HepG2 (cell line): ENCODE measurements around the gene PACS2. TPM values are rescaled to one million over a fixed set of nuclear protein-coding genes. Genes with fewer than 3 reads are reported as not detected.

Source experiments
- ARID4A ChIP-seq: sonication (generic); formaldehyde crosslinking; IDR thresholded peaks from 2 replicates; pipeline ENCODE4 v1.5.0; 2020; ENCODE audit warnings: mild to moderate bottlenecking, missing genetic modification reagents, borderline replicate concordance
- ATAD3A ChIP-seq: sonication (generic); formaldehyde crosslinking; IDR thresholded peaks from 2 replicates; pipeline ENCODE4 v1.4.0; 2020; ENCODE audit warnings: missing genetic modification reagents
- ATF2 ChIP-seq: sonication (generic); formaldehyde crosslinking; IDR thresholded peaks from 2 replicates; pipeline ENCODE4 v1.4.0; 2020; ENCODE audit warnings: missing genetic modification reagents
- CHCHD3 ChIP-seq: sonication (generic); formaldehyde crosslinking; IDR thresholded peaks from 2 replicates; pipeline ENCODE4 v1.8.0; 2022; ENCODE audit warnings: mild to moderate bottlenecking, missing genetic modification reagents, moderate library complexity
- FIP1L1 ChIP-seq: fragments of 200-400 bp; formaldehyde crosslinking; IDR thresholded peaks from 2 replicates; pipeline ENCODE4 v1.6.1; 2018; ENCODE audit warnings: low read depth, mild to moderate bottlenecking, low read length, moderate library complexity, borderline replicate concordance; ENCODE audit not compliant: insufficient read depth
- HMGA1 ChIP-seq: sonication (generic); formaldehyde crosslinking; conservative IDR thresholded peaks from 2 replicates; pipeline ENCODE4 v1.4.0; 2020; ENCODE audit warnings: missing genetic modification reagents
- MXD1 ChIP-seq: sonication (generic); formaldehyde crosslinking; IDR thresholded peaks from 2 replicates; pipeline ENCODE4 v1.4.0; 2020; ENCODE audit warnings: mild to moderate bottlenecking, missing genetic modification reagents
- PHF20 ChIP-seq: sonication (generic); formaldehyde crosslinking; IDR thresholded peaks from 2 replicates; pipeline ENCODE4 v1.5.0; 2020; ENCODE audit warnings: mild to moderate bottlenecking, missing genetic modification reagents
- PITX1 ChIP-seq: sonication (generic); formaldehyde crosslinking; IDR thresholded peaks from 2 replicates; pipeline ENCODE4 v1.5.1; 2020; ENCODE audit warnings: mild to moderate bottlenecking, missing genetic modification reagents
- RBAK ChIP-seq: sonication (generic); formaldehyde crosslinking; IDR thresholded peaks from 2 replicates; pipeline ENCODE4 v1.5.1; 2020; ENCODE audit warnings: mild to moderate bottlenecking, missing genetic modification reagents
- ZNF296 ChIP-seq: sonication (generic); formaldehyde crosslinking; conservative IDR thresholded peaks from 2 replicates; pipeline ENCODE4 v1.5.0; 2020; ENCODE audit warnings: mild to moderate bottlenecking, missing genetic modification reagents
- ZNF326 ChIP-seq: sonication (generic); formaldehyde crosslinking; IDR thresholded peaks from 2 replicates; pipeline ENCODE4 v1.4.0; 2020; ENCODE audit warnings: missing genetic modification reagents, borderline replicate concordance
- ZNF333 ChIP-seq: sonication (generic); formaldehyde crosslinking; IDR thresholded peaks from 2 replicates; pipeline ENCODE4 v1.4.0; 2020; ENCODE audit warnings: mild to moderate bottlenecking, missing genetic modification reagents, borderline replicate concordance
- ZNF354B ChIP-seq: sonication (generic); formaldehyde crosslinking; IDR thresholded peaks from 2 replicates; pipeline ENCODE4 v1.8.0; 2022; ENCODE audit warnings: mild to moderate bottlenecking, missing genetic modification reagents
- ZNF749 ChIP-seq: sonication (generic); formaldehyde crosslinking; IDR thresholded peaks from 2 replicates; pipeline ENCODE4 v1.8.0; 2022; ENCODE audit warnings: mild to moderate bottlenecking, missing genetic modification reagents, moderate library complexity, borderline replicate concordance
- polyA plus RNA-seq, 8 experiments: library from polyadenylated mRNA; depleted of rRNA in 3 of 8; stranded (reverse) in 7 of 8; unstranded in 1 of 8; fragments of >200 nt; fragmentation: Illumina TruSeq in 4 of 8; extraction: Trizol in 4 of 8; gene quantifications; 2 replicates each; pipeline versions ENCODE4 v1.2.1 to v1.2.3, GENCODE V29; 2011 to 2016; ENCODE audit warnings: low read depth in 4 of 8, missing spikeins in 1 of 8, mixed read lengths in 1 of 8; ENCODE audit not compliant: insufficient read depth in 1 of 8
- total RNA-seq, 5 experiments: library from RNA; depleted of rRNA; stranded (reverse); fragments of >200 nt; fragmentation: Illumina TruSeq; extraction: Trizol; gene quantifications; 2 replicates each; pipeline ENCODE4 v1.2.3, GENCODE V29; 2016; ENCODE audit warnings: low read depth in 1 of 5
- TF ChIP-seq, protein P1 (sequence below): sonication (generic); formaldehyde crosslinking; IDR thresholded peaks from 2 replicates; pipeline ENCODE4 v1.4.0; 2020; ENCODE audit warnings: missing genetic modification reagents
- TF ChIP-seq, protein P2 (sequence below), 2 experiments: sonication (generic) in 1 of 2; formaldehyde crosslinking in 1 of 2; IDR thresholded peaks; 2 replicates each; pipeline versions ENCODE4 v1.4.0 to v1.6.1; 2018 to 2020; ENCODE audit warnings: missing genetic modification reagents in 2 of 2, borderline replicate concordance in 1 of 2, low read depth in 1 of 2, mild to moderate bottlenecking in 1 of 2, missing biosample characterization in 1 of 2

PACS2 gene
- total and polyA plus RNA-seq, 2 of the 13 experiments (the other 11 are each of a cell fraction or from before 2014, with no cell fraction given), result 23.6 to 27.6 TPM

DNA sequence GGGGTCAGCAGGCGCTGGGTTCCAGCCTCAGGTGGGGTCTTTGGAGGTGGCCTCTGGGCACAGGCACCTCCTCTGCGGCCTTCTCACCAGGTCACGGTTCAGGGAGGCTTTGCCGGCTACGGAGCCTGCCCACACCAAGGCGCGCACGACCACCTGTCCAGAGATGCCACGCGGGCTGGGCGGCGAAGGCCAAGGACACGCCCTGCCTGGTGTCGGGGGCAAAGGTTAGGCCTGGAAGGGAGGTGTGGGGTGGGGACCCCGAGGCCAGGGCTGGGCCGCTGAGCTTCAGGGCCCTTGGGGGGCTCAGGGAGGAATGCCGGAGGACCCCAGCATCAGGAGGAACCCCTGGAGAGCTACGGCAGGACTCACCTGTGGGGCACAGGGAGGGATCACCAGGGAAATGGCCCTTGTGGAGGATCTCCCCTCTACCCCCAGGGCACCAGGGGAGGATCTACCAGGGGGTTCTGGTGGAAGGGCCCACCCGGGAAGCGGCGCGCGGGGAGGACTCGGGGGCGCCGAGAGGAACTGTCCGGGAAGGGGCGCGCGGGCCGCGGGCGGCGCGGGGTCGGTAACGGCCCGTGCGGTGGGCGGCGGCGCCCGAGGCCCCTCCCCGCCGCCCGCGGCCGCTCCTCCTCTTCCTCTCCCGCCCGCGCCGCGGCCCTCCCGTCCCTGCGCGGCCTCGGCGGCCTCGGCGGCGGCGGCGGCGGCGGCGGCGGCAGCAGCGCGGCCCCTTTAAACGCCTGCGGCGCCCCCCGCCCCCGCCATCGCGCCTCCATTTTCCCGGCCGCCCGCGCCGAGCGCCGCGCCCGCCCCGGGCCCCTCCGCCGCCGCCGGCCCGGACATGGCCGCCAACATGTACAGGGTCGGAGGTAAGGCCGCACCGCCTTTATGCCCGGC is 104.9 kb downstream of the PACS2 start, which contains the start of gene MTA1 (continued):
- TF ChIP-seq ZNF326 (CRISPR knock-in tag) (peak; percentile 22; the same call in 1 of the 2 replicates), HMGA1 (CRISPR knock-in tag) (no peak), CHCHD3 (CRISPR knock-in tag) (0 out of 2 replicates have a peak, but pooled peaks have one; percentile 36), ZNF749 (no peak), MXD1 (CRISPR knock-in tag) (peak; percentile 82; the same call in 1 of the 2 replicates), ZNF354B (peak; percentile 94; the same call in 1 of the 2 replicates), RBAK (CRISPR knock-in tag) (no peak), FIP1L1 (no peak), ZNF333 (CRISPR knock-in tag) (no peak), ZNF296 (CRISPR knock-in tag) (no peak), ARID4A (peak; percentile 78), ATF2 (CRISPR knock-in tag) (no peak), ATAD3A (CRISPR knock-in tag) (no peak), PHF20 (CRISPR knock-in tag) (peak; percentile 57), PITX1 (peak; percentile 84)
- TF ChIP-seq, protein P1, sequence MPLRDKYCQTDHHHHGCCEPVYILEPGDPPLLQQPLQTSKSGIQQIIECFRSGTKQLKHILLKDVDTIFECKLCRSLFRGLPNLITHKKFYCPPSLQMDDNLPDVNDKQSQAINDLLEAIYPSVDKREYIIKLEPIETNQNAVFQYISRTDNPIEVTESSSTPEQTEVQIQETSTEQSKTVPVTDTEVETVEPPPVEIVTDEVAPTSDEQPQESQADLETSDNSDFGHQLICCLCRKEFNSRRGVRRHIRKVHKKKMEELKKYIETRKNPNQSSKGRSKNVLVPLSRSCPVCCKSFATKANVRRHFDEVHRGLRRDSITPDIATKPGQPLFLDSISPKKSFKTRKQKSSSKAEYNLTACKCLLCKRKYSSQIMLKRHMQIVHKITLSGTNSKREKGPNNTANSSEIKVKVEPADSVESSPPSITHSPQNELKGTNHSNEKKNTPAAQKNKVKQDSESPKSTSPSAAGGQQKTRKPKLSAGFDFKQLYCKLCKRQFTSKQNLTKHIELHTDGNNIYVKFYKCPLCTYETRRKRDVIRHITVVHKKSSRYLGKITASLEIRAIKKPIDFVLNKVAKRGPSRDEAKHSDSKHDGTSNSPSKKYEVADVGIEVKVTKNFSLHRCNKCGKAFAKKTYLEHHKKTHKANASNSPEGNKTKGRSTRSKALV (CRISPR knock-in tag), result peak; percentile 68; the same call in 1 of the 2 replicates
- TF ChIP-seq, protein P2, sequence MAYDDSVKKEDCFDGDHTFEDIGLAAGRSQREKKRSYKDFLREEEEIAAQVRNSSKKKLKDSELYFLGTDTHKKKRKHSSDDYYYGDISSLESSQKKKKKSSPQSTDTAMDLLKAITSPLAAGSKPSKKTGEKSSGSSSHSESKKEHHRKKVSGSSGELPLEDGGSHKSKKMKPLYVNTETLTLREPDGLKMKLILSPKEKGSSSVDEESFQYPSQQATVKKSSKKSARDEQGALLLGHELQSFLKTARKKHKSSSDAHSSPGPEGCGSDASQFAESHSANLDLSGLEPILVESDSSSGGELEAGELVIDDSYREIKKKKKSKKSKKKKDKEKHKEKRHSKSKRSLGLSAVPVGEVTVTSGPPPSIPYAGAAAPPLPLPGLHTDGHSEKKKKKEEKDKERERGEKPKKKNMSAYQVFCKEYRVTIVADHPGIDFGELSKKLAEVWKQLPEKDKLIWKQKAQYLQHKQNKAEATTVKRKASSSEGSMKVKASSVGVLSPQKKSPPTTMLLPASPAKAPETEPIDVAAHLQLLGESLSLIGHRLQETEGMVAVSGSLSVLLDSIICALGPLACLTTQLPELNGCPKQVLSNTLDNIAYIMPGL (CRISPR knock-in tag; IDR thresholded peaks at IDR 0.05; ENCODE audit: borderline replicate concordance in 1 of 2, low read depth in 1 of 2), result peak; percentile 40 to 69; a peak in 3 of 4 replicates
